ENCODE measurements around the gene FAM98B.

FAM98B gene

GRCh38 chr15:38460543-38460942 lies 6.6 kb downstream of the FAM98B start:
- in situ Hi-C loops (cut with HindIII; ENCODE audit: low sequenced_read_pairs), result no loop called here

- in situ Hi-C loops (cut with HindIII; ENCODE audit: low sequenced_read_pairs), result no loop called here
Measured at GRCh38 chr15:38461066-38461833, 7.3 kb downstream of the FAM98B start.

- in situ Hi-C loops (cut with HindIII; ENCODE audit: low sequenced_read_pairs), result no loop called here
Measured at GRCh38 chr15:38463893-38464292, 10.0 kb downstream of the FAM98B start.

GRCh38 chr15:38464675-38465074 lies 10.7 kb downstream of the FAM98B start:
- in situ Hi-C loops (cut with HindIII; ENCODE audit: low sequenced_read_pairs), result no loop called here

- in situ Hi-C loops (cut with HindIII; ENCODE audit: low sequenced_read_pairs), result no loop called here
Measured at GRCh38 chr15:38470816-38471215, 16.9 kb downstream of the FAM98B start.

GRCh38 chr15:38471974-38472373 lies 18.0 kb downstream of the FAM98B start:
- in situ Hi-C loops (cut with HindIII; ENCODE audit: low sequenced_read_pairs), result no loop called here

- in situ Hi-C loops (cut with HindIII; ENCODE audit: low sequenced_read_pairs), result no loop called here
Measured at GRCh38 chr15:38474155-38474757, 20.3 kb downstream of the FAM98B start.

- in situ Hi-C loops (cut with HindIII; ENCODE audit: low sequenced_read_pairs), result no loop called here
Measured at GRCh38 chr15:38475361-38475760, 21.4 kb downstream of the FAM98B start.

GRCh38 chr15:38476120-38476519 lies 22.2 kb downstream of the FAM98B start:
- in situ Hi-C loops (cut with HindIII; ENCODE audit: low sequenced_read_pairs), result no loop called here

- in situ Hi-C loops (cut with HindIII; ENCODE audit: low sequenced_read_pairs), result no loop called here
Measured at GRCh38 chr15:38477637-38478036, 23.7 kb downstream of the FAM98B start.

- in situ Hi-C loops (cut with HindIII; ENCODE audit: low sequenced_read_pairs), result no loop called here
Measured at GRCh38 chr15:38479266-38479665, 25.3 kb downstream of the FAM98B start.

- in situ Hi-C loops (cut with HindIII; ENCODE audit: low sequenced_read_pairs), result no loop called here
Measured at GRCh38 chr15:38479756-38480155, 25.8 kb downstream of the FAM98B start.

GRCh38 chr15:38481113-38481512 lies 27.2 kb downstream of the FAM98B start:
- in situ Hi-C loops (cut with HindIII; ENCODE audit: low sequenced_read_pairs), result no loop called here

GRCh38 chr15:38481761-38482160 lies 27.8 kb downstream of the FAM98B start:
- in situ Hi-C loops (cut with HindIII; ENCODE audit: low sequenced_read_pairs), result no loop called here

GRCh38 chr15:38482572-38482971 lies 28.6 kb downstream of the FAM98B start:
- in situ Hi-C loops (cut with HindIII; ENCODE audit: low sequenced_read_pairs), result no loop called here

GRCh38 chr15:38486936-38487335 lies 33.0 kb downstream of the FAM98B start:
- in situ Hi-C loops (cut with HindIII; ENCODE audit: low sequenced_read_pairs), result no loop called here

- in situ Hi-C loops (cut with HindIII; ENCODE audit: low sequenced_read_pairs), result no loop called here
Measured at GRCh38 chr15:38487378-38487777, 33.5 kb downstream of the FAM98B start.

- in situ Hi-C loops (cut with HindIII; ENCODE audit: low sequenced_read_pairs), result no loop called here
Measured at GRCh38 chr15:38490242-38490922, 36.5 kb downstream of the FAM98B start.

GRCh38 chr15:38496151-38496550 lies 42.2 kb downstream of the FAM98B start:
- in situ Hi-C loops (cut with HindIII; ENCODE audit: low sequenced_read_pairs), result no loop called here

- in situ Hi-C loops (cut with HindIII; ENCODE audit: low sequenced_read_pairs), result no loop called here
Measured at GRCh38 chr15:38499651-38500050, 45.7 kb downstream of the FAM98B start.

GRCh38 chr15:38503496-38503895 lies 49.6 kb downstream of the FAM98B start:
- in situ Hi-C loops (cut with HindIII; ENCODE audit: low sequenced_read_pairs), result no loop called here
